Fibroblast of skin of back (primary cell): Measurements from ENCODE around the gene RIPOR2.
A peak's percentile ranks its signal among the peaks of the same experiment; 100 is the strongest.
"Not testable (repeated sequence)": the region's sequence is repeated elsewhere in the genome, so short reads cannot be mapped to it uniquely, and the experiment has no call there.

Experiments used
- DNase-seq: peaks from one replicate; pipeline ENCODE4 v3.0.0-alpha.2; 2013

The RIPOR2 gene

DNA sequence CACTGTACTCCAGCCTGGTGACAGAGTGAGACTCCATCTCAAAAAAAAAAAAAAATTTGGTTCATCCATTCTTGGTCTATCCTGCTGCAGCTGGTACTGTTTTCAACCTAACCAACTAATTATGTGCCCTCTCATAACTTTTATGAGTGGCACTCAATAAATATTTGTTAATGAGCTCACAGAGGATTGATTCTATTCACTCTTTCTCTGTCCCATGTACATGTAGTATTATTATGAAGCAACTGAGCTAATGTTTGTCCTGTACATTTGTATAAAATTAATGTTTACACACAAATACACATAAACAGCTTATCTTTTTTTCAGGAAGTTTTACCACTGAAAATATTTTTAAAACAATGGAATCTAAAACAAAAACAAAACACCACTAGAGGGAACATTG, 10.1 kb downstream of the RIPOR2 start:
- DNase-seq = no peak

GRCh38 chr6:24924580-24925356, 11.0 kb downstream of the RIPOR2 start:
- DNase-seq = no peak

GRCh38 chr6:24923885-24924401, 11.8 kb downstream of the RIPOR2 start:
- DNase-seq = no peak

GRCh38 chr6:24922814-24923213, 12.9 kb downstream of the RIPOR2 start:
- no peak for DNase-seq

DNA sequence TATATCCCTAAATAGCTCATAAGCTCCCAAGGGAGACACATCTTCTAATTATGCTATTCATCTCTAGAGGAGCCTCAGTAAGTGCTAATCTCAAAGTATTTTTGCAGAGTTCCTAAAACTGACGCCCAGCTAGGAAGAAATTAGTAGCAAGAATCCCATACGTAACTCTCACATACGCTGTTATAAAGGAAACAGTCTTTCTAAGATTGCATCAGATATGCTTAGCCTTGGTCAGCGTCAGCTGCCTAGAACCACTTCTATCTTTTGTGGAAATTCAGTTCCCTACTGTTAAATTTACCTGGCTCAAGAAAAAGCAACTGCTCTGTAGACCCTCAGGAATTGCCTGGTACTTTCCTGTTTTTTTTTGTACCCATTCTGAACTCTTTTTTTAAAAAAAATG, 13.6 kb downstream of the RIPOR2 start:
- DNase-seq = no peak

- no peak for DNase-seq
These were observed 15.6 kb downstream of the RIPOR2 start for GRCh38 chr6:24920136-24920535.

- peak; percentile 47 for DNase-seq
These were observed 16.5 kb downstream of the RIPOR2 start for GRCh38 chr6:24919056-24919892.

DNA sequence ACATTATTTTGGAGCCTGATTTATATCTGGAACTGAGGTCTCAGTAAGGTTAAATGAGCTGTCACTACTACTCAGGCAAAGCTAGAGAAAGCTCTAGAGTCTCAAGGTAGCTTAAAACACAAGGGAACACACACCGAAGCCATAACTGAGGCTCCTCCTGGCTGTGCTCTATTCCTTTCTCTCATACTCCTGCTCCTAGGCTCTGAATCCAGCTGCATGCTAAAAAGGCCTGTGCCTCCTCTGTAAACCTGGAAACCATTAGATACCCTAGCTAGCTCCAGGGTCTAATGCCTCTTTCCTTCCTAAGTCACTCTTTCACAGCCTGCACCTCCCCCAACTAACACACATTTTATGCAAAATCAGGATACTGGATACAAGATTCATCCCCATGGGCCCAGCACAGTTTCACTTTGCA, 17.1 kb downstream of the RIPOR2 start:
- no peak for DNase-seq

- DNase-seq = no peak
These were observed 19.3 kb downstream of the RIPOR2 start for GRCh38 chr6:24916496-24916895.

DNA sequence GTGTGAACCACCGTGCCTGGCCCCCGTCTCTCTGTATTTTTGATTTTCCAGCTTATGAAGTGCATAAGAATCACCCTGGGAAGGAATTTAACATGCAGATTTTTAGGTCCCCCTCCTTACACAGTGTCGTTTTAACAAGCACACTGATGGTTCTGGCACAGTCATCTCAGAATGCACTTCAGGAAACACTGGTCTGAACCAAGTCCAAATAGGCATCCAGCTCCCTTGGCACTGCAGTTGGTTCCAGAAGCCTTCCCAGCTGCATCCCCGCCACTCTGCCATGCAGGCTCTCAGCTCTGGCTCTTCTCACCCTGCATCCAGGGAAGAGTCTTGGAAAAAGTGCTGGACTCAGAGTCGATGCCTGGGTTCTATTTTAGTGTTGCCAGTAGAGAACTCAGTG, 20.1 kb downstream of the RIPOR2 start:
- DNase-seq = no peak

- DNase-seq = not testable (repeated sequence)
These were observed 21.7 kb downstream of the RIPOR2 start for GRCh38 chr6:24914082-24914481.

- no peak for DNase-seq
These were observed 23.9 kb downstream of the RIPOR2 start for GRCh38 chr6:24911796-24912382.

- DNase-seq = peak; percentile 50
These were observed 24.6 kb downstream of the RIPOR2 start for GRCh38 chr6:24910961-24911725.

- DNase-seq = no peak
These were observed 25.3 kb downstream of the RIPOR2 start for GRCh38 chr6:24910331-24910960.

DNA sequence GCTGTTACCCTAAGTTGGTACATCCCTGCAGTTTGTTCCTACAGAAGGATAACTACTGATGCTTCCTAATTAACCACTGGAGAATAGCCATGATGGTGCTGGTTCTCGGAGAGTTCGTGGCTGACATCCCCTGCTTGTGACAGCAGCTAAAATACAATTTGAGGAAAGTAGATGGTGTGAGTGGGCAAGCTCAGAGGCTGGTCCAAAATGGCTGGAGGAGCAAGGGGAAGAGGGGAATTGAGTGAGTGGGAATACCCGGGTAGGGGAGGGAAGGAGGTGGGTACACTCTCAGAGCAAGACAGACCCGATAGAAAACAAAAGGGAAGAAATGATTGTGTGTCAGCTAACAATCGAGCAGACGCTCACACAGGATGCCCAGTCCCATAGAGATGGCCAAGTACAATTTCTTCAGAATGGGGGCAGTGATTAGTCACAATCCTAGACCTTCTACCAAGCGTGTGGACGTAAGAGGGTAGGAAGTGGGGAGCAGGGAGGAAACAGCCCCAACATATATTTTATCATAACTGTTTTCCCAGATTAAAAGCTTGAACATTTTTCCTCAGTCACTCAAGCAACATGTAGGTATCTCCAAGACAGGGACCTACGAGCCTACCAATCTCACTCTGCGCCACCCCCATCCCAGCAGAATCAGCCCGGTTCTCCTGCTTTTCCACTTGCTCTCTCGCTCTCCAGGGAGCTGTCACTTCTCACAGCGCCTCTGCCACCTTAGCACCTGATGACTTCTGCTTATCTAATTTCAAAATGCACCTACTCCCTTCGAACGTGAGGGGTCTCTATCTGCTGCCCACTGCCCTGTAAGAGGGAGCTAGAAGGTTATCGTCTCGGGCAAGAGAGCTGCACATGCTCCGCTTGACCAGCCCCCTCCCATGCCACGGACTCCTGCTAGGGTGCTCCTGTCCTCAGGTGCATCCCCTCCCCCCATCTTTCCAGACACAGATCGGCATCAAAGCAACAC, 26.2 kb downstream of the RIPOR2 start:
- DNase-seq = no peak

DNA sequence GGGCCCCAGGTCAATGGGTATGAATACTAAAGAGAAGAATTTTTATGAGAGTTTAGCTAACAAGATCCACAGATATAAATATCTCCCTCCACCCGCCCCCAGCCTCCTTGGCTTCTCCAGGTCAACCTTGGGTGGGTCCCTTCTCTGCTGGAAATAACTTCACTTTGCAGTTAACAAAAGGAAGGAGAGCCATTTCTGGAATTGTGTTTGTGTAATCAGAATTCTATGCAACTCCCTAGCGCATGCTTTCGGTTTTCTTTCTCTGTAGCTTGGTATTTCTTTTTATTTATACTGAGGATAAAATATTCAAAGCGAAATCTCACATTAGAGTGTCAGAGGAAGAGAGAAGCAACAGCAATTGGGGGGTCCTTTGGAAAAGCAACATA, 27.1 kb downstream of the RIPOR2 start:
- peak; percentile 39 for DNase-seq

GRCh38 chr6:24907919-24908649, 27.7 kb downstream of the RIPOR2 start:
- DNase-seq = no peak

DNA sequence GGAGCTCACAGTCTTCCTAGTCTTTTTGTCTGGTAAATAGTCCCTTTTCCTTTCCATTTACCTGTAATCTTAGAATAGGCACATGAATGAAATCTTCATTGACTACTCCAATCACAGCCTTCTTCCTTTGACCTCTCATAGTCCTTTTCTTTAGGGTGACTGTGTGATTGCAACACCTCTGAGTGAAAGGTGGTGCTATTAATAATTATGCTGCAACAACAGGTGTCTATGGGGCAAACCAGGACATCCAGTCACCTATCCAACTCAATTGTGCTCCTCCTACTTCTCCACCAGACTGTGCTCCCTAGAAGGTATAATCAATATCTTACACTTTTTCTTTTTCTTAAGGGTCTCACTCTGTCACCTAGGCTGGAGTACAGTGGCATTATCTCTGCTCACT, 29.4 kb downstream of the RIPOR2 start:
- no peak for DNase-seq

GRCh38 chr6:24905483-24905882, 30.3 kb downstream of the RIPOR2 start:
- no peak for DNase-seq

DNA sequence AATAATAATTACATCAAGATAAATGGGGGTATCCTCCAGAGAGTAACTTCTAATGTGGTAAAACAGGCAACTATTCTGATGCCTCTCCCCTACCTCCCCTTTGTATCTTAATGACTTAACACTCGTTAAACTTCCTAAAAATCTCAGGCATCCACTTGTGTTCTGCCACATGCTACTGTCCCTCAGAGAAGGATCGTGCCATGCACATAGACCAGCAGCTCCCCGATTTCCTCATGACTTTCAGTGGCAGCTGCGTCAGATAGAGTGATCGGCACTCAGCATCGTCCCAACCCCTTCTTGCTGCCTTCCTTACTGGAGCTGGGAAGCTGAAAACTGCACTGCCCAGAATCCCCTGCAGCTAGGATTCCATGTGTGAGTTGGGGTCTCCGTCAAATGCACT, 32.1 kb downstream of the RIPOR2 start:
- DNase-seq = no peak
